ACHN (cell line): Measurements from ENCODE around the gene SCN2B.
"Not testable (repeated sequence)": the region's sequence is repeated elsewhere in the genome, so short reads cannot be mapped to it uniquely, and the experiment has no call there.

Experiments used
- DNase-seq: peaks from one replicate; pipeline ENCODE4 v3.0.0-alpha.2; 2015
- in situ Hi-C: cut with HindIII; loops from 2 replicates; pipeline ENCODE4 v1.10.0; 2017; ENCODE audit warnings: low sequenced_read_pairs, low pct_ligation_motif_present, low pct_unique_long_range_greater_than_20kb

The SCN2B gene

GRCh38 chr11:118184784-118185579 is 8.5 kb upstream of the SCN2B start:
- in situ Hi-C loops = no loop called here
- no peak for DNase-seq

- in situ Hi-C loops = not testable (repeated sequence)
Observed at GRCh38 chr11:118183691-118184090, 7.3 kb upstream of the SCN2B start.

GRCh38 chr11:118180300-118180703 is 3.9 kb upstream of the SCN2B start:
- no peak for DNase-seq
- in situ Hi-C loops = no loop called here

More at GRCh38 chr11:118183691-118184090, 7.3 kb upstream of the SCN2B start:
- DNase-seq = not testable (repeated sequence)

GRCh38 chr11:118176778-118177134 is 317 bp upstream of the SCN2B start:
- DNase-seq = no peak
- in situ Hi-C loops = no loop called here

- in situ Hi-C loops = no loop called here
Observed at GRCh38 chr11:118175031-118175992, 1.1 kb downstream of the SCN2B start.

GRCh38 chr11:118174006-118174567 is 2.4 kb downstream of the SCN2B start:
- in situ Hi-C loops = no loop called here
- DNase-seq = no peak

More at GRCh38 chr11:118175031-118175992, 1.1 kb downstream of the SCN2B start:
- no peak for DNase-seq

- in situ Hi-C loops = no loop called here
- no peak for DNase-seq
Observed at GRCh38 chr11:118172356-118172755, 4.1 kb downstream of the SCN2B start.

- in situ Hi-C loops = no loop called here
- peak; percentile 54 for DNase-seq
Observed at GRCh38 chr11:118171269-118172062, 5.0 kb downstream of the SCN2B start.

- in situ Hi-C loops = no loop called here
Observed at GRCh38 chr11:118170882-118171268, 5.6 kb downstream of the SCN2B start.

GRCh38 chr11:118170231-118170630 is 6.2 kb downstream of the SCN2B start:
- DNase-seq = no peak
- in situ Hi-C loops = no loop called here

More at GRCh38 chr11:118170882-118171268, 5.6 kb downstream of the SCN2B start:
- no peak for DNase-seq

GRCh38 chr11:118169300-118170140 is 6.9 kb downstream of the SCN2B start:
- in situ Hi-C loops = no loop called here
- DNase-seq = no peak

GRCh38 chr11:118168751-118169150 is 7.7 kb downstream of the SCN2B start:
- DNase-seq = no peak
- in situ Hi-C loops = no loop called here

- DNase-seq = no peak
- in situ Hi-C loops = no loop called here
Observed at GRCh38 chr11:118168316-118168715, 8.1 kb downstream of the SCN2B start.

GRCh38 chr11:118167906-118168305 is 8.5 kb downstream of the SCN2B start:
- DNase-seq = no peak
- in situ Hi-C loops = no loop called here

GRCh38 chr11:118167253-118167652 is 9.2 kb downstream of the SCN2B start:
- no peak for DNase-seq
- in situ Hi-C loops = no loop called here

GRCh38 chr11:118166641-118167040 is 9.8 kb downstream of the SCN2B start:
- in situ Hi-C loops = no loop called here
- DNase-seq = no peak

- in situ Hi-C loops = no loop called here
- DNase-seq = no peak
Observed at GRCh38 chr11:118164885-118165284, 11.6 kb downstream of the SCN2B start.

GRCh38 chr11:118163494-118163893 is 12.9 kb downstream of the SCN2B start:
- no peak for DNase-seq
- in situ Hi-C loops = no loop called here
